Stimulated activated CD4-positive, alpha-beta T cell treated with anti-CD3 and anti-CD28 coated beads, Interleukin-1b, Interleukin-23, amount 100 ng/mL, for 1 hour (primary cell): ENCODE results near the gene KIT.

Source experiments
- DNase-seq, 2 donors: peaks; one replicate each; pipeline ENCODE4 v3.0.0-alpha.2; 2020; ENCODE audit warnings: low read depth in 2 of 2

KIT gene

DNA sequence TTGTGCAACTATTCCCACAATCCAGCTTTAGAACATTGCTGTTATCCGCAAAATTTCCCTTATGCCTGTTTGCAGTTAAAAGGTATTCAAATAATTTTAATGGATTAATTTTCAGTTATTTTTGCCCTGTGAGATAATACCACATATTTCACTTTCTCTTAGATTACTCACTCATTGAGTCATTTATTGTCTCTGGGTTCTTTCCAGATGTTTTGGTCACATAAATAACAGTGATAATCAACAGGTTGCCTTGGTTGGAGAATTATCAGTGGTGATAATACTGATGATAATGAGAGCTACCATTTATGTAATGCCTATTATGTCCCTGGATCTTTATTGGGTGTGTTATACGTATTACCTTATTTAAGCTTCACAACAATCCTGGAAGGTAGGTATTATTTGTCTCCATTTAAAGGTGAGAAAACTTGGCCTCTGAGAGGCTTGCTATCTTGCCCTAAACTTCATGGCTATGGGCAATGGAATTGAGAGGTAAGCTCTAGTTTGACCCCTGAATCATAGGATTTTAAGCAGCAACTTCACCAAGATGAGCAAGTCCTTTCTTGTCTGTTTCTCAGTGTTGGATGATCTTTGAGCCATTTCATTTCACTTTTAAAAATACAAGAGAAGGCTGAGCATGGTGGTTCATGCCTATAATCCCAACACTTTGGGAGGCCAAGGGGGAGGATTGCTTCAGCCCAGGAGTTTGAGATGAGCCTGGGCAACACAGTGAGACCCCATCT, 87.4 kb downstream of the KIT start:
- DNase-seq, result no peak

DNA sequence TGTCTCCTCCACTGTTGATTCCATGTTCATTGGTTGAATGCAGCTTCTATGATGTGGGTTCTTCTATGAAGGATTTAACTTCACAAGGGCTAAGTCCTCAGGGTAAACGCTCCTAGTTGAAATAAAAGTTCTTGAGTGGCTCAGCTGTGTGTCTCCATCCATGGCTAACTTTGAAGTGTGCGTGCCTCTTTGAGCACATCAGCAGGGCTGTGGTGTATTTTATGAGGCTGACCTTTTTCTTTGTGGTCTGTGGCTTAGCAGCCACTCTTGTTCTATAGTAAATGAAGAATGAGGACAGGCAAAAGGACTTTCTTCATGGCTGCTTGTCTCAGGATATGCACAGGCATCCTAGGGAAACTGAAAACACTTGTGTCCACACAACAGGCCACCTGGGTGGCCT, 88.5 kb downstream of the KIT start:
- DNase-seq, result no peak

DNA sequence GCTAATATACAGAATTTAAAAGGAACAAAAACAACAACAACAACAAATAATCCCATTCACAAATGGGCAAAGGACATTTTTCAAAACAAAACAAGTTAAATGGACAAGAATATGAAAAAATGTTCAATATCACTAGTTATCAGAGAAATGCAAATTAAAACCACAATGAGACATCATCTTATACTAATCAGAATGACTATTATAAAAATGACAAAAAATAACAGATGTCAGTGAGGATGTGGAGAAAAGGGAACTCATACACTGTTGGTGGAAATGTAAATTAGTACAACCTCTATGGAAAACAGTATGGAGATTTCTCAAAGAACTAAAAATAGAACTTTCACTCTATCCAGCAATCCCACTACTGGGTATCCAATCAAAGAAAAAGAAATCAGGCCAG, 92.6 kb downstream of the KIT start:
- DNase-seq, result no peak

DNA sequence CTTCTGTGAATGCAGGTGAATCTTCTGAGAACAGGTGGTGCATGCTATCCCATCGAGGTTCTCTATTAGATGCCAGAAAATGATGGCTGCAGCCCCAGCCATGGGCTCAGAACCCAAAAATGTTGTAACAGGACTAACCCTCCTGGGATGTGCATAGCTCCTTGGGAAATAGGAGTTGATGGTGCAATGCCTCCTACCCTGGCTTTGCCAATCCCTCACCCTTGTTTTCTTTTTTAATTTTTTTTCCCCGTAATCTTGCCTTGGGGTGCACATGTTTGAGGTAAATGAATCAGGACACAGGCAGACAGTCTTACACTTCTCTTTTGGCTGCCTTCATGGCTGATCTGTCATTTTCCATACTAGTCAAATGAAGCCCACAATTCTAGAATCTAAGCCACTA, 96.6 kb downstream of the KIT start:
- no peak for DNase-seq

DNA sequence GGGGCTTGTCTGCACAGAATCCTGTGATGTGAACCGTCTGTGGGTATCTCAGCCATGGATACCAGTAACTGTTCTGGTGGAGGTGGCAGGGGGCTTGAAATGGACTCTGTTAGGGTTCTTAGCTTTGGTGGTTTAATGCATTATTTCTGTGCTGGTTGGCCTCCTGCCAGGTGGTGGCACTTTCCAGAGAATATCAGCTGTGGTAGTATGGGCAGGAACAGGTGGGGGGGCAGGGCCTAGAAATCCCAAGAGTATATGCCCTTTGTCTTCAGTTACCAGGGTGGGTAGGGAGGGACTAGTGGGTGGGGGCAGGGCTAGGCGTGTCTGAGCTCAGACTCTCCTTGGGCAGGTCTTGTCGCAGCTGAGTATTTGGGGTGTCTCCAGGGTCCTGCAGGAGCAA, 106.7 kb downstream of the KIT start:
- no peak for DNase-seq

DNA sequence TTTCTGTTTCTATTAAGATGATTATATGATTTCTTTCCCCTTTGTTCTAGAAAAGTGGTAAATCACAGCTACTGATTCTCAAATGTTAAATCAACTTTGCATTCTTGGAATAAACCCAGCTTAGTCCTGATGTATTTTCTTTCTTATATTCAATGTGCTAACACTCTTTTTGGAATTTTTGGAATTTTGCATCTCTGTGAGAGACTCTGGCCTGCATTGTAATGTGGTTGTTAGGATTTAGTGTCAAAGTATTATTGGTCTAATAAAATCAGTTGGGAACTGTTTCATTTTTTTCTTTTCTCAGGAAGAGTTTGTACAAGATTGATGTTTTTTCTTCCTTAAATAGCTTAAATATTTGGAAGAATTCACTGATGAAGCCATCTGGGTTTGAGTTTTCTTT, 109.6 kb downstream of the KIT start:
- DNase-seq, result no peak

DNA sequence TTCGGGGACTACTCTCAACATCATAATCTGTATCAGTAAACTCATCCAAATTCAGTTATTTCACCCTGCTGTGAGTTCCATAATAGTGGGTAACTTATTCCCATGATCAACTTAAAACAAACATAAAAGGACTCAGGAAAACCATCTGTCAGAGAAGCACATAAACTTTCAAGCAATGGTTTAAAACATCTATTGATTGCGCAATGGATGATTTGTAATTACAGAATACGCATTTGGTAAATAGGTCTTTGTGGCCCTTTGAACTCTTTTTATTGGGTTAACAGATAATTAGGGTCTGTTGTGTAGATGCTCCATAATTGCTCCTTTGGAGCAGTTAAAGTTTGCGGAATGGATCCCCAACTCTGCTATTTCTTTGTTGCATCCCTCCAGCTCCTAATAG, 115.3 kb downstream of the KIT start:
- no peak for DNase-seq

DNA sequence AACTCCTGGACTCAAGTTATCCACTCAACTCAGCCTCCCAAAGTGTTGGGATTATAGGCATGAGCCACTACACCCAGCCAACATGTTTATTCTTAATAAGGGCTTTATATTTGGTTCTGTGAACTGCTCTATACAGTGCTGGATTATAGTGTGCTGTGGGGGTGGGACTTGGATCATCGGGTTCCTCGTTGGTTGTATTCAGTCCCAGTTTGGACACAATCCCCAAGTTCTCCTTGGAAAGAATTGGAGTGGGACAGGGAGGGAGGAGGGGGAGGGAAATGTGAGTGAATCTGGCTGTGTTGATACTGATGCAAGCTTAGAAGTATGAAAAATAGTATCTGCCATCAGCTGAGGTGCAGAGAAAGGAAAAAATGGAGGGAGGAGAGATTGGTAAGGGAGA, 121.3 kb downstream of the KIT start:
- DNase-seq, result no peak

DNA sequence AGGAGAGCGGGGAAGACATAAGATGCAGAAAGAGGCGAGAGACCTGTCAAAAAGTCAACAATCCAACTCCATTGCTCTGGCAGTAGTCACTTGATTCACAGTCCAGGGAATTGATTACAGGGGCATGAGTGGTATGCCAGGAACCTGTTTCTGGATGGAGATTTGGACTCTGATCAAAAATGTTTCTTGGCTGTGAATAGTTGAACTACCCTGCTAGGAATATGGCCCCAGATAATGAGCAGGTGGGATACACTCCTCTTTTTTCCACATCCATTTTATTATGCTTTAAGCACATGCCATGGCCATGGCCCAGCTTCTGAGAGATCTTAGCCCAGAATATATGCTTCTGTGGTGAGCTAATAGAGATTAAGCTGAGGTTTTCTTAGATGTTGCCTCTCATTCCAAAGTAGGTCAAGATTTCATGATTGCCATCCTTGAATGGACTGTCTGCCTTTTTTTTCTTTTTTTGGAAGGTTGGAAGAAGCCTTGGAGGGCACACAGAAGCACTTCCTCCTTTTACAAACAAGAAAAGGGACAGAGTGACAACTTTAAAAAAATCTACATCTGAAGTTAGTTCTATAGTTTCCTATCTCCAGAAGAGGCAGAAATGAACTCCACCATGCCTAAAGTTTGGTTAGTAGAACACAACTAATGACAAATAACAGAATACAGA, 121.9 kb downstream of the KIT start:
- no peak for DNase-seq

DNA sequence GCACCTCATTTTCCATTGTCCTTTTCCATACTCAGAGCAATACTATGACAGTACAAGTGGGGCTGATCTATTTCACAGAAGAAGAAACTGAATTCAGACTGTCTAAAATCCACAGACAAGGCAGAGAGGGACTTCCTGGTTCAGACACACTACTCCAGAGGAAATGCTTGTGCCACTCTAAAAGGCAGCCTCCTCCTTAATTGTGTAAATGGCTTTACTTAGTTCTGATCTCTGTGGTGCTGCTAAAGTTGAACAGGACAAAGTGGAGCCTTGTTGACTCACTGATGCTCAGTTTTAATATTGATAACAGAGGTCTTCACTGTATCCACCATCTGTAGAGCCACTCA, 122.4 kb downstream of the KIT start:
- no peak for DNase-seq

DNA sequence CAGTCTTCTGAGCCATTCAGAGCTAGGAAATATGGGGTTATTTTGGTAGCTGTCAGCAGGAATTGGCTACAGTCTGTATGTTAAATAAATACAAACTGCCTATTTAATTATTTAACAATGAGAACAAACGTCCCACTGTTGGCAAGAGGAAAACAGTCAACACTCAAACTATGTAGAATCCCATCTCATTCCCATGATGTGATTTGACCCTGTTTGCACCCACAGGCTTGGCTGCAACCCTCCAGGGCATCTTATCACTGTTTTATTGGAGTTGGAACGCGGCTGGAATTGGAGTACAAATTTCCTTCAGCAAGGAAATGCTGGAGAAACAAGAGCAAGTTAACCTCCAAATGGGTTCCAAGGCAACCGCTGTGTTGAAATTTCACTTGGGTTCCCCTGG, 124.0 kb downstream of the KIT start:
- DNase-seq, result no peak

DNA sequence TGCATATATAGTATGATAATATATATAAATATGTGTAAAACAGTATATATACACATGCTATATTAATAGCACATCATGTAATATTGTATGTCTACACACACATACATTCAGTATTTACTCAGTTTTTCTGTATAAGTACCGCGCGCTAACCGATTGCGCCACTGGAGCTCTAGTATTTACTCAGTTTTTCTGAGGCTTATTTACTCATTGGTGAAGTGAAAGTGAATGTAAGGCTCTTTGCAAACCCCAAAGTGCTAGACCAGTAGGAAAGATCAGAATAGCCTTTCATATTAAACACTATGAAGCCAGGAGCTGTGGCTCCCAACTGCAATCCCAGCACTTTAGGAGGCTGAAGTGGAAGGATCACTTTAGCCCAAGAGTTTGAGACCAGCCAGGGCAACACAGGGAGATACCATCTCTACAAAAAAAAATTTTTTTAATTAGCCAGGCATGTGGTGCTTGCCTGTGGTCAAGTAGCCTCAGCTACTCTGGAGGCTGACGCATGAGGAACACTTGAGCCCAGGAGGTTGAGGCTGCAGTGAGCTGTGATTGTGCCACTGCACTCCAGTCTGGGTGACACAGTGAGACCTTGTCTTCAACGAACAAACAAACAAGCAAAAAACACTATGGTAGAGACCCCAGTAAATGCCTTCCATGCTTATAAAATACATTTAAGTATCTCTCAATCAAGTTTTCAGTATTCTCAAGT, 125.8 kb downstream of the KIT start:
- no peak for DNase-seq

DNA sequence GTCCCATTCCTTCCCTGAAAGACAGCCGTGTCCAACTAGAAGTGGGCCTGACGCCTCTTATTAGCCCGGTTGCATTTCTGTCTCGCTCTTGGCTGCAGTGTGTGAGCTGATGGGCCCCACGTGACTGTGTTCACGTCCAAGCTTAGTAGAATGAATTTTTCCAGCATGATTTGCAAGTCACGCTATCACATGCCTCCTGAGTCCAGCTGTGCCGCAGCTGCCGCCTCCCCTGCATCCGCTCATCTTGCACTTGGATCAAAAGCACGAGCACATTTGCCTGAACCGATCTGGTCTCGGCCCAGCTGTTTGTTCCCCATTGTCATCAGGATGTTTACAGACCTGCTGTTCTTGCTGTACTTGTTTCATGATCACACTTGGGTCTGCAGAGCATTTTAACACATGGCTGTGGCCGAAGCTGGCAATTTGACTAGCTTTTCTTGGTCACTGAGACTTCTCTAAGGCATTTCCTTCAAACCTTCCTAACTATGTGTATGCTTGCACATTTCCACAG, 126.5 kb downstream of the KIT start:
- no peak for DNase-seq
